ENCODE results near the gene MEX3D.

The MEX3D gene

GRCh38 chr19:1571358-1571757 is 3.2 kb upstream of the MEX3D start:
- H3K27me3 ChIP-seq (ENCODE audit: insufficient read depth, poor library complexity, severe bottlenecking) = no peaks in the 10 kb centered on the region
- H3K27ac ChIP-seq (ENCODE audit: poor library complexity, severe bottlenecking) = no peak overlapping the region
- no peak for TF ChIP-seq CTCF (IDR thresholded peaks at IDR 0.05; ENCODE audit: poor library complexity, severe bottlenecking)
- no peak for DNase-seq (ENCODE audit: low spot score)
- H3K4me1 ChIP-seq (ENCODE audit: insufficient read depth, poor library complexity, severe bottlenecking) = no peaks in the 10 kb centered on the region
- no peak for ATAC-seq (ENCODE audit: low read depth)
- H3K9me3 ChIP-seq (ENCODE audit: severe bottlenecking) = no peaks in the 10 kb centered on the region
- no peak overlapping the region for H3K4me3 ChIP-seq (ENCODE audit: severe bottlenecking)
- no peaks in the 10 kb centered on the region for H3K36me3 ChIP-seq (ENCODE audit: low read depth)

GRCh38 chr19:1570836-1571235 is 2.7 kb upstream of the MEX3D start:
- H3K9me3 ChIP-seq (ENCODE audit: severe bottlenecking) = no peaks in the 10 kb centered on the region

GRCh38 chr19:1569997-1570396 is 1.9 kb upstream of the MEX3D start:
- no peaks in the 10 kb centered on the region for H3K4me1 ChIP-seq (ENCODE audit: insufficient read depth, poor library complexity, severe bottlenecking)
- ATAC-seq (ENCODE audit: low read depth) (no peak), DNase-seq (ENCODE audit: low spot score) (no peak)
- H3K27me3 ChIP-seq (ENCODE audit: insufficient read depth, poor library complexity, severe bottlenecking) = no peaks in the 10 kb centered on the region
- TF ChIP-seq CTCF (IDR thresholded peaks at IDR 0.05; ENCODE audit: poor library complexity, severe bottlenecking) = no peak
- H3K36me3 ChIP-seq (ENCODE audit: low read depth) = 0 out of 2 replicates have a peak, but pooled peaks cover 2% of the 10 kb centered on the region
- no peaks in the 10 kb centered on the region for H3K9me3 ChIP-seq (ENCODE audit: severe bottlenecking)
- no peak overlapping the region for H3K4me3 ChIP-seq (ENCODE audit: severe bottlenecking)
- no peak overlapping the region for H3K27ac ChIP-seq (ENCODE audit: poor library complexity, severe bottlenecking)

More at GRCh38 chr19:1570836-1571235, 2.7 kb upstream of the MEX3D start:
- Histone ChIP-seq H3K27ac (ENCODE audit: poor library complexity, severe bottlenecking) (no peak overlapping the region), H3K27me3 (ENCODE audit: insufficient read depth, poor library complexity, severe bottlenecking) (no peaks in the 10 kb centered on the region), H3K36me3 (ENCODE audit: low read depth) (no peaks in the 10 kb centered on the region), H3K4me1 (ENCODE audit: insufficient read depth, poor library complexity, severe bottlenecking) (no peaks in the 10 kb centered on the region), H3K4me3 (ENCODE audit: severe bottlenecking) (no peak overlapping the region)
- no peak for DNase-seq (ENCODE audit: low spot score)
- no peak for ATAC-seq (ENCODE audit: low read depth)
- TF ChIP-seq CTCF (IDR thresholded peaks at IDR 0.05; ENCODE audit: poor library complexity, severe bottlenecking) = no peak

- no peaks in the 10 kb centered on the region for H3K27me3 ChIP-seq (ENCODE audit: insufficient read depth, poor library complexity, severe bottlenecking)
- DNase-seq (ENCODE audit: low spot score) (no peak), ATAC-seq (ENCODE audit: low read depth) (no peak)
- peak overlapping the region; percentile 57 for H3K27ac ChIP-seq (ENCODE audit: poor library complexity, severe bottlenecking)
- TF ChIP-seq CTCF (IDR thresholded peaks at IDR 0.05; ENCODE audit: poor library complexity, severe bottlenecking) = no peak
- H3K4me1 ChIP-seq (ENCODE audit: insufficient read depth, poor library complexity, severe bottlenecking) = no peaks in the 10 kb centered on the region
- 0 out of 2 replicates have a peak, but pooled peaks cover 5% of the 10 kb centered on the region for H3K36me3 ChIP-seq (ENCODE audit: low read depth)
- H3K4me3 ChIP-seq (ENCODE audit: severe bottlenecking) = peak overlapping the region; percentile 97
- H3K9me3 ChIP-seq (ENCODE audit: severe bottlenecking) = no peaks in the 10 kb centered on the region
Measured at GRCh38 chr19:1567848-1568227, 287 bp downstream of the MEX3D start.

- TF ChIP-seq CTCF (IDR thresholded peaks at IDR 0.05; ENCODE audit: poor library complexity, severe bottlenecking) = no peak
- peak overlapping the region; percentile 57 for H3K27ac ChIP-seq (ENCODE audit: poor library complexity, severe bottlenecking)
- H3K4me3 ChIP-seq (ENCODE audit: severe bottlenecking) = peak overlapping the region; percentile 97
- ATAC-seq (ENCODE audit: low read depth) (peak; percentile 38; the same call in 1 of the 3 replicates), DNase-seq (ENCODE audit: low spot score) (no peak)
- 0 out of 2 replicates have a peak, but pooled peaks cover 5% of the 10 kb centered on the region for H3K36me3 ChIP-seq (ENCODE audit: low read depth)
- H3K27me3 ChIP-seq (ENCODE audit: insufficient read depth, poor library complexity, severe bottlenecking) = no peaks in the 10 kb centered on the region
- no peaks in the 10 kb centered on the region for H3K9me3 ChIP-seq (ENCODE audit: severe bottlenecking)
- H3K4me1 ChIP-seq (ENCODE audit: insufficient read depth, poor library complexity, severe bottlenecking) = no peaks in the 10 kb centered on the region
Measured at GRCh38 chr19:1567116-1567847, 843 bp downstream of the MEX3D start.
